Measurements from ENCODE around the gene SCYGR1.

SCYGR1 gene

DNA sequence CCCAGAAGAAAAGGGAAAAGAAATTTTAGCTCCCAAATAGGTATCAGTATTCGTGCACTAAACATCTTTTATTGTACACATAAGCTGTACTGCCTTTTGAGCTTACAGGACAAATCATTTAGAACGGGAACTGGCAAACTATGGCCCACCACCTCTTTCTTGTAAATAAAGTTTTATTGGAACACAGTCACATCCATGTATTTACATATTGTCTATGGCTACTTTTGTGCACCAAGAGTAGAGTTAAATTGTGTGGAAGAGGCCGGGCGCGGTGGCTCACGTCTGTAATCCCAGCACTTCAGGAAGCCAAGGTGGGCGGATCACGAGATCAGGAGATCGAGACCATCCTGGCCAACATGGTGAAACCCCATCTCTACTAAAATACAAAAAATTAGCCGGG, 14.4 kb downstream of the SCYGR1 start:
- Histone ChIP-seq H3K36me3 (ENCODE audit: insufficient read depth, low read length) (no peaks in the 10 kb centered on the region), H3K4me2 (ENCODE audit: low read length) (no peak overlapping the region), H3K9ac (ENCODE audit: low read length) (no peak overlapping the region), H2AFZ (ENCODE audit: low read length) (no peak overlapping the region), H3F3A (ENCODE audit: insufficient read depth, low read length) (no peaks in the 10 kb centered on the region), H3K79me2 (ENCODE audit: insufficient read depth, low read length) (no peaks in the 10 kb centered on the region), H3K9me3 (ENCODE audit: low read length) (no peaks in the 10 kb centered on the region), H3K27ac (ENCODE audit: low read depth, low read length, poor library complexity, severe bottlenecking) (no peak overlapping the region), H3K4me1 (ENCODE audit: insufficient read depth, low read length, severe bottlenecking) (no peaks in the 10 kb centered on the region), H4K20me1 (ENCODE audit: insufficient read depth, low read length) (no peaks in the 10 kb centered on the region), H3K9me2 (ENCODE audit: low read depth, low read length) (no peaks in the 10 kb centered on the region), H3K27me3 (ENCODE audit: insufficient read depth, low read length) (no peaks in the 10 kb centered on the region), H3K4me3 (ENCODE audit: low read depth, low read length, poor library complexity, severe bottlenecking) (no peak overlapping the region)
- no peak for TF ChIP-seq EZH2 (IDR thresholded peaks at IDR 0.05; ENCODE audit: borderline replicate concordance, low read length)
- TF ChIP-seq, protein P1, sequence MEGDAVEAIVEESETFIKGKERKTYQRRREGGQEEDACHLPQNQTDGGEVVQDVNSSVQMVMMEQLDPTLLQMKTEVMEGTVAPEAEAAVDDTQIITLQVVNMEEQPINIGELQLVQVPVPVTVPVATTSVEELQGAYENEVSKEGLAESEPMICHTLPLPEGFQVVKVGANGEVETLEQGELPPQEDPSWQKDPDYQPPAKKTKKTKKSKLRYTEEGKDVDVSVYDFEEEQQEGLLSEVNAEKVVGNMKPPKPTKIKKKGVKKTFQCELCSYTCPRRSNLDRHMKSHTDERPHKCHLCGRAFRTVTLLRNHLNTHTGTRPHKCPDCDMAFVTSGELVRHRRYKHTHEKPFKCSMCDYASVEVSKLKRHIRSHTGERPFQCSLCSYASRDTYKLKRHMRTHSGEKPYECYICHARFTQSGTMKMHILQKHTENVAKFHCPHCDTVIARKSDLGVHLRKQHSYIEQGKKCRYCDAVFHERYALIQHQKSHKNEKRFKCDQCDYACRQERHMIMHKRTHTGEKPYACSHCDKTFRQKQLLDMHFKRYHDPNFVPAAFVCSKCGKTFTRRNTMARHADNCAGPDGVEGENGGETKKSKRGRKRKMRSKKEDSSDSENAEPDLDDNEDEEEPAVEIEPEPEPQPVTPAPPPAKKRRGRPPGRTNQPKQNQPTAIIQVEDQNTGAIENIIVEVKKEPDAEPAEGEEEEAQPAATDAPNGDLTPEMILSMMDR (IDR thresholded peaks at IDR 0.05; ENCODE audit: low read length) = no peak

DNA sequence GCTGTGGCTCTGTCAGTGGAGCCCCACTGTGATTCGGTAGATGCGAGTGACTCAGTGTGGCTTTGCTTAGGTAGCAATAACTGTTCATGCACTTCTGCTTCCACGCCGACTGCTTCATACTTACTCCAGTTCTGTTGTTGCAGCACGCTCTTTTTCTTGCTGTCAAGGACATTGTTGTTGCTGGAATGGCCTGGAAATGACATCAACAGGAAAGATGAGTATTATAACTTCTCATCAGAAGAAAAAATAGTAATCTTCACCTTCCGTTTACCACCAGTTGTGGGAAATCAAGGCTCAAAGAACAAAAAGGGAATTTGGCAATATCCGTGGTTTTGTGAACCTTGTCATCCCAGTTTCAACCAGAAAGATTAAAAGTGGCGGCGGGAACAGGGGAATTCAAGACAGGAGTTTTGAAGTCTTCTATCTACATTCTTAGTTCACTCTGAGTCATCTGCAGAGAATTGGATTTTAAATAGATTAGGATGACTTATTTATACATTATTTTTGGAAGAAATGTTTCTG, 16.9 kb downstream of the SCYGR1 start:
- Histone ChIP-seq H3K9me3 (ENCODE audit: low read length) (no peaks in the 10 kb centered on the region), H2AFZ (ENCODE audit: low read length) (no peak overlapping the region), H3K27me3 (ENCODE audit: insufficient read depth, low read length) (no peaks in the 10 kb centered on the region), H3K4me2 (ENCODE audit: low read length) (no peak overlapping the region), H3K36me3 (ENCODE audit: insufficient read depth, low read length) (no peaks in the 10 kb centered on the region), H3K9ac (ENCODE audit: low read length) (no peak overlapping the region), H3K9me2 (ENCODE audit: low read depth, low read length) (no peaks in the 10 kb centered on the region), H3K27ac (ENCODE audit: low read depth, low read length, poor library complexity, severe bottlenecking) (no peak overlapping the region), H3K4me3 (ENCODE audit: low read depth, low read length, poor library complexity, severe bottlenecking) (no peak overlapping the region), H3K79me2 (ENCODE audit: insufficient read depth, low read length) (no peaks in the 10 kb centered on the region), H3K4me1 (ENCODE audit: insufficient read depth, low read length, severe bottlenecking) (no peaks in the 10 kb centered on the region), H4K20me1 (ENCODE audit: insufficient read depth, low read length) (no peaks in the 10 kb centered on the region), H3F3A (ENCODE audit: insufficient read depth, low read length) (no peaks in the 10 kb centered on the region)
- TF ChIP-seq, protein P1 (IDR thresholded peaks at IDR 0.05; ENCODE audit: low read length) = no peak
- TF ChIP-seq EZH2 (IDR thresholded peaks at IDR 0.05; ENCODE audit: borderline replicate concordance, low read length) = no peak

DNA sequence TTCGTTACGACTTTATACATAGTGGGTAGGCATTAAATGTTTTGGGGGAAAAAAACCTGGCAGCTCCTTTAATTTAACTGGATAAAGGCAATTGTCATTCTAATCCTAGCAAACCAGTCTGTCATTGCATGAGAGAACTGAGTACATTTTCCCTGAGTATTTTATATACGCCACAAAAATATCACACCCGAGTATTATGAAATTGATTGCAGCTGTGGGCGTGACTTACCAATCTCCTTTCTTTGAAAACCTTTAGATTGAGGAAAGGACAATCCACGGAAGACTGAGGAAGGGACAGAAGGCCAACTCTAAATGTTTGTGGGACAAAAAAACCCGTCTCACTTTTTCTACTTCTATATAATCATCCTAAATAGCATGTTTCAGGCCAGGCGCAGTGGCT, 17.7 kb downstream of the SCYGR1 start:
- Histone ChIP-seq H3K79me2 (ENCODE audit: insufficient read depth, low read length) (no peaks in the 10 kb centered on the region), H4K20me1 (ENCODE audit: insufficient read depth, low read length) (no peaks in the 10 kb centered on the region), H3F3A (ENCODE audit: insufficient read depth, low read length) (no peaks in the 10 kb centered on the region), H3K9me3 (ENCODE audit: low read length) (no peaks in the 10 kb centered on the region), H3K4me1 (ENCODE audit: insufficient read depth, low read length, severe bottlenecking) (no peaks in the 10 kb centered on the region), H2AFZ (ENCODE audit: low read length) (no peak overlapping the region), H3K9me2 (ENCODE audit: low read depth, low read length) (no peaks in the 10 kb centered on the region), H3K27ac (ENCODE audit: low read depth, low read length, poor library complexity, severe bottlenecking) (no peak overlapping the region), H3K27me3 (ENCODE audit: insufficient read depth, low read length) (no peaks in the 10 kb centered on the region), H3K4me2 (ENCODE audit: low read length) (no peak overlapping the region), H3K4me3 (ENCODE audit: low read depth, low read length, poor library complexity, severe bottlenecking) (no peak overlapping the region), H3K9ac (ENCODE audit: low read length) (no peak overlapping the region), H3K36me3 (ENCODE audit: insufficient read depth, low read length) (no peaks in the 10 kb centered on the region)
- TF ChIP-seq, protein P1 (IDR thresholded peaks at IDR 0.05; ENCODE audit: low read length) = no peak
- no peak for TF ChIP-seq EZH2 (IDR thresholded peaks at IDR 0.05; ENCODE audit: borderline replicate concordance, low read length)

All from OCI-LY1 (cell line).